Measurements from ENCODE around the gene HDAC4.

Gene HDAC4

DNA sequence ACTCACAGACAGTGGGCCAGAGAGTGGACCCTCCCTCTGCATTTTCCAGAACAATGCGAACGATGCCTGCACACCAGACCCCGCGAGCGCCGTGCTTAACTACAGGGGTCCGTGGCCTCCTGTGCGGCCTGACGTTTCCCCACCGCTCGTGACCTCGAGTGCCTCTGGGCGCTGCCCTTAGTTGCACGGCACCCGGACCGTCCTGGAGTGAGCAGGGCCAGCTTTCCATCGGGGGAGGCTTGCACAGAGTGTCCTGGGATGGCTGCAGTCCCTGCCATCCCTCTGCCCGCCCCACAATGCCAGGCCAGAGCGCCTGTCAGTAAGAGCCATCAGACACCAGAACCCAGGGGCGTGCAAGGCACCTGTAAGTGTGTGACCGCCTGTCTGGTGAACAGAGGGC, 335.9 kb downstream of the HDAC4 start:
- ChIA-PET CTCF (no interaction called here), POLR2A (no interaction called here)
- TF ChIP-seq ZNF384 (IDR thresholded peaks at IDR 0.05) (no peak), ARNT (IDR thresholded peaks at IDR 0.05) (no peak), LEF1 (IDR thresholded peaks at IDR 0.05; ENCODE audit: borderline replicate concordance) (no peak), NFRKB (IDR thresholded peaks at IDR 0.05) (no peak), BHLHE40 (IDR thresholded peaks at IDR 0.05; ENCODE audit: borderline replicate concordance) (no peak), L3MBTL2 (conservative IDR thresholded peaks at IDR 0.05) (no peak), SUZ12 (IDR thresholded peaks at IDR 0.05) (no peak), HDGF (IDR thresholded peaks at IDR 0.05; ENCODE audit: borderline replicate concordance) (no peak)
- TF ChIP-seq, protein P1, sequence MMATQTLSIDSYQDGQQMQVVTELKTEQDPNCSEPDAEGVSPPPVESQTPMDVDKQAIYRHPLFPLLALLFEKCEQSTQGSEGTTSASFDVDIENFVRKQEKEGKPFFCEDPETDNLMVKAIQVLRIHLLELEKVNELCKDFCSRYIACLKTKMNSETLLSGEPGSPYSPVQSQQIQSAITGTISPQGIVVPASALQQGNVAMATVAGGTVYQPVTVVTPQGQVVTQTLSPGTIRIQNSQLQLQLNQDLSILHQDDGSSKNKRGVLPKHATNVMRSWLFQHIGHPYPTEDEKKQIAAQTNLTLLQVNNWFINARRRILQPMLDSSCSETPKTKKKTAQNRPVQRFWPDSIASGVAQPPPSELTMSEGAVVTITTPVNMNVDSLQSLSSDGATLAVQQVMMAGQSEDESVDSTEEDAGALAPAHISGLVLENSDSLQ (IDR thresholded peaks at IDR 0.05) = no peak
- DNase-seq (ENCODE audit: extremely low spot score) = no peak

DNA sequence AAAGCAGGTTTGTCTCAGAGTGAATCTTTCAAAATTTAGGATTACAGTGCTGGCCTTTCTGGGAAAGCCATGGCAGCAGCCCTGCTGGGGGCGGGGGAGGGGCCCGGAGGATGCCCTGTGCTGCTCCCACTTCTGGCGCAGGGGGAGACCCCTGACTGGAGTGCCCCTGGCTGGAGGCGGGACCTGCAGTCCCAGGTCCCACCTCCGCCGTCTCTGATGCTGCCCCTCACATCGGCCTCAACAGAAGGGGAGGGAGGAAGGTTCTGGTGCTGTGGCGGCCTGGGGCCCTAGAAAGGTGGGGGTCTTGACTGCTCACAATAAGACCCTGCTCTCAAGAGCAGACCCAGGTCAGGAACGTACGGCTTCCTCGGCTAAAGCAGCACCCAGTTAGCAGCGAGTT, 336.6 kb downstream of the HDAC4 start:
- ChIA-PET CTCF (no interaction called here), POLR2A (no interaction called here)
- TF ChIP-seq LEF1 (IDR thresholded peaks at IDR 0.05; ENCODE audit: borderline replicate concordance) = no peak
- TF ChIP-seq CTBP1 (IDR thresholded peaks at IDR 0.05; ENCODE audit: borderline replicate concordance) = no peak
- no peak for TF ChIP-seq ZNF384 (IDR thresholded peaks at IDR 0.05)
- TF ChIP-seq ARNT (IDR thresholded peaks at IDR 0.05) = no peak
- TF ChIP-seq SP1 (IDR thresholded peaks at IDR 0.05) = no peak
- TF ChIP-seq FOXK2 (IDR thresholded peaks at IDR 0.05) = no peak
- DNase-seq (ENCODE audit: extremely low spot score) = no peak

DNA sequence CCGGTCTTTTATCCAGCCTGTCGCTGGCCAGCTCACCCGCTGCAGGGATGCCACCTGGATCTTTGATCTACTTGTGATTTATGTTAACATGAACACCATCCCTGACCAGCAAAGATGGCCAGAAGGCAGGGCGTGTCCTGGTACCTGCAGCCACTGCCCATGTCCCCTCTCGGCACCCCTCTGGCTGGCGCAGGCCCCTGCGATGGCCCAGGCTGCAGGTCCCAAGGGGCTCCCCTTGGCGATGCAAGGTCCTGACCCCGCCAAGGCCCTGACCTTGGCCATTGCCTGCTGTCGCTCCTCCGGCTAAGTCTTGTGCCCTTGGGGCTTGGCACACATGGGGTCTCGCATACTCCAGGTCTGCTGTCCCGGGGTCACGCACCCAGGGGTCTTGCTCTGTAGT, 338.1 kb downstream of the HDAC4 start:
- ChIA-PET CTCF (no interaction called here), POLR2A (no interaction called here)
- DNase-seq (ENCODE audit: extremely low spot score) = no peak
- TF ChIP-seq FOXM1 (IDR thresholded peaks at IDR 0.05; ENCODE audit: borderline replicate concordance) (no peak), FOXK2 (IDR thresholded peaks at IDR 0.05) (no peak), LEF1 (IDR thresholded peaks at IDR 0.05; ENCODE audit: borderline replicate concordance) (no peak), L3MBTL2 (conservative IDR thresholded peaks at IDR 0.05) (no peak), BHLHE40 (IDR thresholded peaks at IDR 0.05; ENCODE audit: borderline replicate concordance) (no peak), SUZ12 (IDR thresholded peaks at IDR 0.05) (no peak), ZNF384 (IDR thresholded peaks at IDR 0.05) (no peak), NFRKB (IDR thresholded peaks at IDR 0.05) (no peak), ARNT (IDR thresholded peaks at IDR 0.05) (no peak), TARDBP (IDR thresholded peaks at IDR 0.05) (no peak), CTBP1 (IDR thresholded peaks at IDR 0.05; ENCODE audit: borderline replicate concordance) (no peak), FOXA1 (IDR thresholded peaks at IDR 0.05) (no peak), SP1 (IDR thresholded peaks at IDR 0.05) (no peak), ELF4 (IDR thresholded peaks at IDR 0.05) (no peak)
- TF ChIP-seq, protein P1 (IDR thresholded peaks at IDR 0.05) = no peak

DNA sequence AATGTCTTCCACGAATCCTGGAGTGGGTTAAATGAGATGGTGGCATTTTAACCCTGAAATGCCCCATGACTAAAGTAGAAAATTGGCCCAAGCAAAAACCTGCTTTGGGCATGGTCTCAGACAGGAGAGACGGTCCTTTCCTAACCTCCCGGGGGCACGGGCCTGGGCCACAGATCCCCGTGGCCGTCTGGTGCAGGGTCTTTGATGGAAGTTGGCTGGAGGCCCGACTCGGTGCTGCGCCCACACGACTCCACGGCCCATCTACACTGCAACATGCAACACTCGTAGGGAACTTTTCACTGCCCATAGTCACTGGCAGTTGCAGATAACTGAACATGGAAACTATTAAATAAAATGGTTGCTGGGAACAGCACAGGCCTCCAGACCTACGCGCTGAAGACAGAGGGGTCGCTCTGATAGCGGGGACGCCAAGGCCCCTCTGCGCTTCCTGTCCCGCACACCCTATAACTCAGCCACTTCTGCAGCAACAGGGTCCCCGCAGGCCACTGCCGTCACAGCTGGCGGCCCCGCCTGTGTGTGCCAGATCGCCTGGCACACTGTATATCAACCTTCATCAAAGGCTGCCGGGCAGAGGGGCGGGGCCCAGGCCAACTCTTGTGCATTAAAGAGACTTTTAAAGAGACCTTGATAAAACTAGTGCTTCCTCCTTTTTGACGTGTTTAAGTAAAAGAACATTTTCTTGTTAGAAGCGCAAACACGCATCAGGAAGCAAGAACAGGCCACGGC, 338.8 kb downstream of the HDAC4 start:
- DNase-seq (ENCODE audit: extremely low spot score) = no peak
- CTCF ChIA-PET = no interaction called here
- POLR2A ChIA-PET = no interaction called here
- TF ChIP-seq L3MBTL2 (conservative IDR thresholded peaks at IDR 0.05) = no peak
- TF ChIP-seq LEF1 (IDR thresholded peaks at IDR 0.05; ENCODE audit: borderline replicate concordance) = no peak
- no peak for TF ChIP-seq SP1 (IDR thresholded peaks at IDR 0.05)
- TF ChIP-seq FOXK2 (IDR thresholded peaks at IDR 0.05) = no peak
- TF ChIP-seq FOXM1 (IDR thresholded peaks at IDR 0.05; ENCODE audit: borderline replicate concordance) = no peak
- no peak for TF ChIP-seq TARDBP (IDR thresholded peaks at IDR 0.05)
- TF ChIP-seq, protein P1 (IDR thresholded peaks at IDR 0.05) = no peak
- no peak for TF ChIP-seq NFRKB (IDR thresholded peaks at IDR 0.05)
- no peak for TF ChIP-seq ZNF384 (IDR thresholded peaks at IDR 0.05)
- TF ChIP-seq HDGF (IDR thresholded peaks at IDR 0.05; ENCODE audit: borderline replicate concordance) = no peak
- TF ChIP-seq SUZ12 (IDR thresholded peaks at IDR 0.05) = no peak
- TF ChIP-seq FOXA1 (IDR thresholded peaks at IDR 0.05) = no peak
- no peak for TF ChIP-seq CTBP1 (IDR thresholded peaks at IDR 0.05; ENCODE audit: borderline replicate concordance)
- TF ChIP-seq BHLHE40 (IDR thresholded peaks at IDR 0.05; ENCODE audit: borderline replicate concordance) = no peak
- TF ChIP-seq ELF4 (IDR thresholded peaks at IDR 0.05) = no peak

DNA sequence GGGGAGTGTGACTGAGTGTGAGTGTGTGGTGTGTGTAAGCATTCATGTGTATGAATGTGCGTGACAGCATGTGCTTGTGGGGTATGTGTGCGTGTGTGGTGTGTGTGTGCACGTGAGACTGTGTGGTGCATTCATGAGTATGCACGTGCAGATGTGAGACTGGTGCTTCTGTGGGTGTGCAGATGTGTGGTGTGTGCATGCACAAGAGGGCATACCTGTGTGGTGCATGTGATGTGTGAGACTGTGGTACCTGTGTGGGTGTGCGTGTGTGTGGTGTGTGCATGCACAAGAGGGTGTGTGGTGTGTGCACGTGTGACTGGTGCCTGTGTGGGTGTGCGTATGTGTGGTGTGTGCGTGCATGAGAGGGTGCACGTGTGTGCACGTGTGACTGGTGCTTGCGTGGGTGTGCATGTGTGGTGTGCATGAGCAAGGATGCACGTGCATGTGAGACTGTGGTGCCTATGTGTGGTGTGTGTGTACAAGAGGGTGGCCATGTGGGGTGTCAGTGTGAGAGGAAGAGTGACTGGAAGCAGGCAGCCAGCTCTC, 339.6 kb downstream of the HDAC4 start:
- ChIA-PET CTCF (no interaction called here), POLR2A (no interaction called here)
- no peak for TF ChIP-seq FOXM1 (IDR thresholded peaks at IDR 0.05; ENCODE audit: borderline replicate concordance)
- DNase-seq (ENCODE audit: extremely low spot score) = no peak

DNA sequence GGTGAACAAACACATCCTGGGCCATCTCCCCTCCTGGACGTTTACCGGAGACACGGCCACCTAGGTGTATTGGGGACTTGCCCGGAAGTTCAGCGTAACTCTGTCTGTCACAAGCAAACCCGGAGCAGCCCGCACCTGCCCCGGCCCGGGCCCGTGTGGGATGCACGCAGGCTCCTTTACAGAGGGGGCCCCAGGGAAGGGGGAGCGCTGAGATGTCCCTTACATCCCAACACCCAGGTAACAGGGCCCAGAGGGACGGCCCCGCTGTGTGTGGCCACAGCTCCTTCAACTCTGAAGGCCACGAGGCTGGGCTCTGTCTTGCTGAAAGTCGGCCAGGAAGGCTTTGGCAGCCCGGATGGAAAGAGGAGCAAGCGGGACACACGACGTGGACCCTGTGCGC, 340.1 kb downstream of the HDAC4 start:
- TF ChIP-seq L3MBTL2 (conservative IDR thresholded peaks at IDR 0.05) = no peak
- no peak for TF ChIP-seq NFRKB (IDR thresholded peaks at IDR 0.05)
- TF ChIP-seq FOXM1 (IDR thresholded peaks at IDR 0.05; ENCODE audit: borderline replicate concordance) = no peak
- no peak for TF ChIP-seq BHLHE40 (IDR thresholded peaks at IDR 0.05; ENCODE audit: borderline replicate concordance)
- TF ChIP-seq TARDBP (IDR thresholded peaks at IDR 0.05) = no peak
- TF ChIP-seq, protein P1 (IDR thresholded peaks at IDR 0.05) = no peak
- DNase-seq (ENCODE audit: extremely low spot score) = no peak
- ChIA-PET CTCF (no interaction called here), POLR2A (no interaction called here)

Data from HEK293T (cell line).